ENCODE results near the gene METTL21C. TPM values are rescaled to one million over a fixed set of nuclear protein-coding genes. Genes with fewer than 3 reads are reported as not detected.

METTL21C gene
- total and polyA plus RNA-seq, 8 donors = 0.13 TPM; not detected in 7

- Histone ChIP-seq H3K36me3 (peaks cover 0 to 96% of the 10 kb centered on the region in 2 donors), H3K9me3 (no peaks in the 10 kb centered on the region), H3K27me3 (no peaks in the 10 kb centered on the region), H3K27ac (no peak overlapping the region), H3K4me1 (no peaks in the 10 kb centered on the region), H3K4me3 (no peak overlapping the region)
- no peak for TF ChIP-seq CTCF (IDR thresholded peaks at IDR 0.05)
- DNase-seq = no peak
- intact Hi-C loops (cut with DNase I) = no loop called here
- ATAC-seq = no peak
These were observed 56.1 kb downstream of the METTL21C start for GRCh38 chr13:102638741-102639140.

Other genes starting within 250 kb of the METTL21C start
- 10 to 100 TPM; 43.6 to 48.1 TPM for gene TPP2, start 98.1 kb downstream of the METTL21C start, total RNA-seq
- 10 to 100 TPM; 69.9 to 77.2 (median 71.2) TPM for gene TPP2, start 98.1 kb downstream of the METTL21C start, polyA plus RNA-seq (ENCODE audit: insufficient read length in 6 of 6)
- gene TEX30, start 78.7 kb upstream of the METTL21C start, total RNA-seq = 10 to 100 TPM in 1 of 2 donors, 1 to 10 TPM in 1; 7.1 to 10.4 TPM
- gene TEX30, start 78.7 kb upstream of the METTL21C start, polyA plus RNA-seq (ENCODE audit: insufficient read length in 6 of 6) = 10 to 100 TPM; 16.6 to 19.4 (median 18.9) TPM
- gene POGLUT2, start 103.9 kb upstream of the METTL21C start, total RNA-seq = 10 to 100 TPM in 1 of 2 donors, 1 to 10 TPM in 1; 7.5 to 13.8 TPM
- 10 to 100 TPM; 29.2 to 37.8 (median 32.1) TPM for gene POGLUT2, start 103.9 kb upstream of the METTL21C start, polyA plus RNA-seq (ENCODE audit: insufficient read length in 6 of 6)
- 10 to 100 TPM; 16.9 to 18.7 TPM for gene BIVM, start 104.1 kb upstream of the METTL21C start, total RNA-seq
- 10 to 100 TPM; 37.5 to 49.5 (median 47.8) TPM for gene BIVM, start 104.1 kb upstream of the METTL21C start, polyA plus RNA-seq (ENCODE audit: insufficient read length in 6 of 6)
- 10 to 100 TPM; 37.6 to 44.2 TPM for gene ERCC5, start 151.0 kb upstream of the METTL21C start, total RNA-seq
- 10 to 100 TPM; 70.8 to 95.8 (median 85.0) TPM for gene ERCC5, start 151.0 kb upstream of the METTL21C start, polyA plus RNA-seq (ENCODE audit: insufficient read length in 6 of 6)

Measured in left lung (tissue), 10 donors.